ENCODE data around the gene ASXL1.

Gene ASXL1

DNA sequence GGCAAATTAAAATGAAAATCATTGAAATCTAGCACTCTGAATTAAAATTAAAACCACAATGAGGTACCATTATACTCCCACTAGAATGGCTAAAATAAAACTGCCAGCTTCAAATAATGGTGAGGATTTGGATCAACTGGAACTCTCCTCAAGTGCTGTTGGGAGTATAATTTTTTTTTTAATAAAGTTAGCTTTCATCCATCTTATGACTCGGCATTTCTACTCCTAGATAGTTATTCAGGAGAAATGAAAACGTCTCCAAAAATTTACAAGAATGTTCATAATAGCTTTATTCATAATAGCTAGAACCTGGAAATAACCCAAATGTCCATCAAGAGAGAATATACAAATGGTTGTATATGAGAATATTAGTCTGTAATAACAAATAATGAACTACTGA lies 63.2 kb downstream of the ASXL1 start:
- no peak overlapping the region for H3K4me3 ChIP-seq (ENCODE audit: low read depth, low read length)
- DNase-seq (ENCODE audit: low read depth), result no peak
- TF ChIP-seq, protein P1, sequence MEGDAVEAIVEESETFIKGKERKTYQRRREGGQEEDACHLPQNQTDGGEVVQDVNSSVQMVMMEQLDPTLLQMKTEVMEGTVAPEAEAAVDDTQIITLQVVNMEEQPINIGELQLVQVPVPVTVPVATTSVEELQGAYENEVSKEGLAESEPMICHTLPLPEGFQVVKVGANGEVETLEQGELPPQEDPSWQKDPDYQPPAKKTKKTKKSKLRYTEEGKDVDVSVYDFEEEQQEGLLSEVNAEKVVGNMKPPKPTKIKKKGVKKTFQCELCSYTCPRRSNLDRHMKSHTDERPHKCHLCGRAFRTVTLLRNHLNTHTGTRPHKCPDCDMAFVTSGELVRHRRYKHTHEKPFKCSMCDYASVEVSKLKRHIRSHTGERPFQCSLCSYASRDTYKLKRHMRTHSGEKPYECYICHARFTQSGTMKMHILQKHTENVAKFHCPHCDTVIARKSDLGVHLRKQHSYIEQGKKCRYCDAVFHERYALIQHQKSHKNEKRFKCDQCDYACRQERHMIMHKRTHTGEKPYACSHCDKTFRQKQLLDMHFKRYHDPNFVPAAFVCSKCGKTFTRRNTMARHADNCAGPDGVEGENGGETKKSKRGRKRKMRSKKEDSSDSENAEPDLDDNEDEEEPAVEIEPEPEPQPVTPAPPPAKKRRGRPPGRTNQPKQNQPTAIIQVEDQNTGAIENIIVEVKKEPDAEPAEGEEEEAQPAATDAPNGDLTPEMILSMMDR (IDR thresholded peaks at IDR 0.05; ENCODE audit: insufficient read depth, low read depth, low read length, missing control alignments), result no peak

DNA sequence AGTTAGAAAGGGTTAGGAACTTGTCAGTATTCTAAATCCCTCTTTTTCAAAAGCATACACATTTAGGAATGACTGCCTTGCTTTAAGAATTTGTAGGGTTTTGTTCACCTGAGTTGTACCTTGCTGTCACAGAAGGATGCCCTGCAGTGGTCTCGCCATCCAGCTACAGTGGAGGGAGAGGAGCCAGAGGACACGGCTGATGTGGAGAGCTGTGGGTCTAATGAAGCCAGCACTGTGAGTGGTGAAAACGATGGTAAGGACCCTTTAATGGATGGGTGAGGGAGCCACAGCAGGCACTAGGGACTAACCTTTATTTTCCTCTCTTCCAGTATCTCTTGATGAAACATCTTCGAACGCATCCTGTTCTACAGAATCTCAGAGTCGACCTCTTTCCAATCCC lies 69.9 kb downstream of the ASXL1 start:
- DNase-seq (ENCODE audit: low read depth), result no peak
- H3K4me3 ChIP-seq (ENCODE audit: low read depth, low read length), result no peak overlapping the region
- TF ChIP-seq, protein P1 (IDR thresholded peaks at IDR 0.05; ENCODE audit: insufficient read depth, low read depth, low read length, missing control alignments), result no peak

DNA sequence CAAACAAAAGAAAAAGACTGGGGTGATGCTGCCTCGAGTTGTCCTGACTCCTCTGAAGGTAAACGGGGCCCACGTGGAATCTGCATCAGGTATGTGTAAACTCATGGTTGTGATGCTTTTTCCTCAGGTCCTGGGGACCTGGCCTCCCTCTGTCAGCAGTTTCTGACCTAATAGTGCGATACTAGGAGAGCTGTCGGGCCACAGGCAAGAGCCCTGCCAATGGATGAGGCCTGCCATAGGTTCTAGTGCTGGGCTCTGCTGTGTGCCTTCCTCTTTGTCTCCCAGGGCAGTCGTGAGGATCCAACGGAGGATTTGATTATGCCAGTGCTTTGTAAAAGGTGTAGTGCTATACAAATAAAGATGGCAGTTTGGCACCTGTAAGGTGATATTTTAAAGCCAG lies 71.2 kb downstream of the ASXL1 start:
- H3K4me3 ChIP-seq (ENCODE audit: low read depth, low read length), result no peak overlapping the region
- TF ChIP-seq, protein P1 (IDR thresholded peaks at IDR 0.05; ENCODE audit: insufficient read depth, low read depth, low read length, missing control alignments), result no peak
- no peak for DNase-seq (ENCODE audit: low read depth)

DNA sequence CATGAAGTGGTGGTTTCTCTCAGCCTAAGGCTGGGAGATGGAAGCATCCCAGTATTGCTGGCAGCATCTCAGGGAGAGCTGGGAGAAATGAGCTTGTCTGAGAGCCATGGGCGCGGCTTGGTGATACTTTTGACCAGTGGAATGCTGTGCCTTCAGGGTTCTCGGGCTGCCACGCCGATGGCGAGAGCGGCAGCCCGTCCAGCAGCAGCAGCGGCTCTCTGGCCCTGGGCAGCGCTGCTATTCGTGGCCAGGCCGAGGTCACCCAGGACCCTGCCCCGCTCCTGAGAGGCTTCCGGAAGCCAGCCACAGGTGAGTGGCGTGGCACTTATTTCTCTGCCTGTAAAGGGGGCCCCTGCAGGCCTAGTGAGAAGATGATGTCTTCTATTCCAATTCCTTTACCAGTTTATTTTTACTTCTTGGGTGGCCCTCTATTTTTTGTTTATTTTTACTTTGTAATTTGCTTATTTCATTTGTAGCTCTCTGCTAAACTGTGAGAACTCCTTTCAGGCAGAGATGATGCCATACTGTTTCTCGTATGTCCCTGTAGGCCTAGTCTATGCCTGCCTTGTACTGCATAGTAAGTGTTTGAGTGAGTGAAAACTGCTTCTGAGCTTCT lies 71.7 kb downstream of the ASXL1 start:
- no peak for DNase-seq (ENCODE audit: low read depth)
- TF ChIP-seq, protein P1 (IDR thresholded peaks at IDR 0.05; ENCODE audit: insufficient read depth, low read depth, low read length, missing control alignments), result no peak
- no peak overlapping the region for H3K4me3 ChIP-seq (ENCODE audit: low read depth, low read length)

DNA sequence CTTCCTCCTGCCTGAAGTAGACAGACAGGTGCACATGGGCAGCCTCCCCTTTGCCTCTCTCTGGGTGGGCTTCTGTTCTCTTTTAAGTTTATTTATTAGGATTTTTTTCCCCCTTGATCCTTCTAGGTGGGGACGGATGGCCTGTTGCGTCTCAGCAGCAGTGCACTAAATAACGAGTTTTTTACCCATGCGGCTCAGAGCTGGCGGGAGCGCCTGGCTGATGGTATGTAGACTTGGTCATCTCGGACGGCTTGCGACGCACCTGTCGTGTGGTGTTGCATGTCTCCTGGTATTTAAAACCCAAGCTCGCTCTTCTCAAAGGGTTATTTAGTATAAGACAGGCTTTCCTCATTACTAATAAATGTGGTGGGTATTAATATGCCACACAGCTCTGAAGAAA lies 73.3 kb downstream of the ASXL1 start:
- DNase-seq (ENCODE audit: low read depth), result no peak
- TF ChIP-seq, protein P1 (IDR thresholded peaks at IDR 0.05; ENCODE audit: insufficient read depth, low read depth, low read length, missing control alignments), result no peak
- no peak overlapping the region for H3K4me3 ChIP-seq (ENCODE audit: low read depth, low read length)

DNA sequence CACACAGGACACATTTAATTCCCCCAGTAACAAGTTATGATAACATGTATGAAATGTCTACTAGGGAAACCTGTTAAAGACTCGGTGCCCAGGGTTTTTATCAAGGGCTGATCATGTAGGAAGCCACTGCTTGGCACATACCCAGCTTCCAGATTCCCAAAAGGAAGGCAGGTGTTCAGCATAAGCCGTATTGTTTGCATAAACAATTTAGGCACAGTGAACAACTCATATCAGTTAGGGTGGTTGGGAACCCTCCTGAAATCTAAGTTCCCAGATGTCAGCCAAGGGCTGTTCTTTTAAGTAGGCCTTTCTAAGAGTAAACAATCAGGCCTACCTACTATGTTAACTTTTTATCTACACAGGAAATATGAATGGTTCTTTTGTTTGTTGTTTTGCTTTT lies 74.1 kb downstream of the ASXL1 start:
- DNase-seq (ENCODE audit: low read depth), result no peak
- H3K4me3 ChIP-seq (ENCODE audit: low read depth, low read length), result no peak overlapping the region
- TF ChIP-seq, protein P1 (IDR thresholded peaks at IDR 0.05; ENCODE audit: insufficient read depth, low read depth, low read length, missing control alignments), result no peak
